Inferior parietal cortex (tissue), 1 donor: ENCODE results near the gene VPS26C.

ENCODE experiments used
- DNase-seq: peaks from one replicate; pipeline ENCODE4 v3.0.0-alpha.2; 2016; ENCODE audit errors: extremely low spot score

The VPS26C gene

GRCh38 chr21:37202221-37203110 lies 64.7 kb downstream of the VPS26C start:
- no peak for DNase-seq

GRCh38 chr21:37200641-37201480 lies 66.3 kb downstream of the VPS26C start:
- no peak for DNase-seq

- DNase-seq: no peak
Observed at GRCh38 chr21:37199057-37199924, 67.8 kb downstream of the VPS26C start.

GRCh38 chr21:37197746-37198145 lies 69.4 kb downstream of the VPS26C start:
- no peak for DNase-seq

- DNase-seq: no peak
Observed at GRCh38 chr21:37196847-37197246, 70.3 kb downstream of the VPS26C start.

GRCh38 chr21:37195610-37196009 lies 71.5 kb downstream of the VPS26C start:
- DNase-seq: no peak

- DNase-seq: no peak
Observed at GRCh38 chr21:37195059-37195458, 72.1 kb downstream of the VPS26C start.

- no peak for DNase-seq
Observed at GRCh38 chr21:37193676-37194075, 73.5 kb downstream of the VPS26C start.

GRCh38 chr21:37193006-37193405 lies 74.1 kb downstream of the VPS26C start:
- DNase-seq: no peak

GRCh38 chr21:37192019-37192418 lies 75.1 kb downstream of the VPS26C start:
- DNase-seq: no peak

GRCh38 chr21:37188825-37189224 lies 78.3 kb downstream of the VPS26C start:
- no peak for DNase-seq

- no peak for DNase-seq
Observed at GRCh38 chr21:37186983-37187382, 80.2 kb downstream of the VPS26C start.

GRCh38 chr21:37184784-37185593 lies 82.1 kb downstream of the VPS26C start:
- DNase-seq: no peak

- DNase-seq: no peak
Observed at GRCh38 chr21:37183749-37184148, 83.4 kb downstream of the VPS26C start.

GRCh38 chr21:37182222-37182621 lies 84.9 kb downstream of the VPS26C start:
- no peak for DNase-seq

GRCh38 chr21:37181059-37181458 lies 86.1 kb downstream of the VPS26C start:
- DNase-seq: no peak

- no peak for DNase-seq
Observed at GRCh38 chr21:37176716-37177115, 90.4 kb downstream of the VPS26C start.
